ENCODE results near the gene SPTA1.

GRCh38 chr1:158611916-158612315 is 74.6 kb downstream of the SPTA1 start:
- TF ChIP-seq CTCF (IDR thresholded peaks at IDR 0.05), result no peak
- no peak for TF ChIP-seq POLR2A (IDR thresholded peaks at IDR 0.05)
